ENCODE measurements around the gene RNF213. TPM values are rescaled to one million over a fixed set of nuclear protein-coding genes. Genes with fewer than 3 reads are reported as not detected.

The RNF213 gene
- total and polyA plus RNA-seq, 4 donors: 18.2 to 104 (median 33.5) TPM

GRCh38 chr17:80294653-80295052 lies 34.0 kb downstream of the RNF213 start:
- peaks cover 18 to 82% (median 57%) of the 10 kb centered on the region in 4 donors for H3K36me3 ChIP-seq (ENCODE audit: control insufficient read depth in 4 of 4, insufficient read depth in 3 of 4, low read depth in 1 of 4, low read length in 3 of 4)
- H3K27ac ChIP-seq (ENCODE audit: low read depth in 1 of 2, low read length in 2 of 2): no peak overlapping the region
- H3K9ac ChIP-seq (ENCODE audit: low read depth in 1 of 2, low read length in 2 of 2): no peak overlapping the region
- TF ChIP-seq ZBTB33 (IDR thresholded peaks at IDR 0.05): no peak
- TF ChIP-seq TAF1 (conservative IDR thresholded peaks at IDR 0.05): no peak
- H3K9me3 ChIP-seq (ENCODE audit: control insufficient read depth in 4 of 4, low read length in 3 of 4): no peaks in the 10 kb centered on the region
- WGBS: 92% methylated on average over 6 of the region's 6 CpGs
- no peak overlapping the region for H3K4me3 ChIP-seq (ENCODE audit: low read depth in 1 of 3, low read length in 3 of 3)
- no peak for DNase-seq (ENCODE audit: low spot score)
- no peaks in the 10 kb centered on the region for H3K27me3 ChIP-seq (ENCODE audit: control insufficient read depth in 4 of 4, insufficient read depth in 4 of 4, low read length in 3 of 4)
- H3K4me1 ChIP-seq (ENCODE audit: control insufficient read depth in 4 of 4, insufficient read depth in 4 of 4, low read length in 3 of 4): no peaks in the 10 kb centered on the region

- Histone ChIP-seq H3K27ac (ENCODE audit: low read depth in 1 of 2, low read length in 2 of 2) (no peak overlapping the region), H3K4me1 (ENCODE audit: control insufficient read depth in 4 of 4, insufficient read depth in 4 of 4, low read length in 3 of 4) (no peaks in the 10 kb centered on the region), H3K4me3 (ENCODE audit: low read depth in 1 of 3, low read length in 3 of 3) (no peak overlapping the region), H3K9ac (ENCODE audit: low read depth in 1 of 2, low read length in 2 of 2) (no peak overlapping the region), H3K9me3 (ENCODE audit: control insufficient read depth in 4 of 4, low read length in 3 of 4) (no peaks in the 10 kb centered on the region), H3K36me3 (ENCODE audit: control insufficient read depth in 4 of 4, insufficient read depth in 3 of 4, low read depth in 1 of 4, low read length in 3 of 4) (peaks cover 17 to 81% (median 54%) of the 10 kb centered on the region in 4 donors), H3K27me3 (ENCODE audit: control insufficient read depth in 4 of 4, insufficient read depth in 4 of 4, low read length in 3 of 4) (no peaks in the 10 kb centered on the region)
- DNase-seq (ENCODE audit: low spot score): no peak
- 96% methylated on average over 5 of the region's 5 CpGs for WGBS
- TF ChIP-seq ZBTB33 (IDR thresholded peaks at IDR 0.05): no peak
- TF ChIP-seq REST (IDR thresholded peaks at IDR 0.05): no peak
- TF ChIP-seq MAX (IDR thresholded peaks at IDR 0.05): no peak
- no peak for TF ChIP-seq CTCF (IDR thresholded peaks at IDR 0.05; ENCODE audit: low read depth, low read length, missing input control)
- no peak for TF ChIP-seq NR2F2 (IDR thresholded peaks at IDR 0.05)
- TF ChIP-seq GABPA (IDR thresholded peaks at IDR 0.05 in 1 of 2, conservative IDR thresholded peaks at IDR 0.05 in 1 of 2): no peak
- TF ChIP-seq JUND (IDR thresholded peaks at IDR 0.05): no peak
- TF ChIP-seq FOXA1 (IDR thresholded peaks at IDR 0.05): no peak
- TF ChIP-seq FOXA2 (IDR thresholded peaks at IDR 0.05): no peak
- TF ChIP-seq TAF1 (conservative IDR thresholded peaks at IDR 0.05): no peak
- TF ChIP-seq RXRA (IDR thresholded peaks at IDR 0.05): no peak
- no peak for TF ChIP-seq RAD21 (IDR thresholded peaks at IDR 0.05)
- TF ChIP-seq YY1 (IDR thresholded peaks at IDR 0.05): no peak
- no peak for TF ChIP-seq SP1 (IDR thresholded peaks at IDR 0.05)
Measured at GRCh38 chr17:80295146-80295545, 34.5 kb downstream of the RNF213 start.

Measured in liver (tissue), 9 donors.